Psoas muscle (tissue), 8 donors: ENCODE measurements around the gene TTLL9. TPM values are rescaled to one million over a fixed set of nuclear protein-coding genes. Genes with fewer than 3 reads are reported as not detected.

Experiments
- ATAC-seq, 4 donors: fragments of 200-7000 bp; cut with Tn5 transposase; one replicate each; pipeline ENCODE4 v1.9.1; 2020; ENCODE audit warnings: moderate library complexity in 3 of 4, mild to moderate bottlenecking in 2 of 4
- DNase-seq, 2 donors: peaks; one replicate each; pipeline ENCODE4 v3.0.0-alpha.2; 2020
- H3K27ac ChIP-seq: fragments of 200-600 bp; one replicate; pipeline ENCODE4 v1.8.0; 2022
- H3K27me3 ChIP-seq, 3 donors: fragments of 200-600 bp in 1 of 3; one replicate each; pipeline versions ENCODE4 v1.6.1 to v1.8.0; 2013 to 2022; ENCODE audit warnings: low read length in 2 of 3, mild to moderate bottlenecking in 2 of 3, moderate library complexity in 1 of 3; ENCODE audit not compliant: insufficient read depth in 3 of 3
- H3K36me3 ChIP-seq, 2 donors: fragments of 200-600 bp in 1 of 2; one replicate each; pipeline versions ENCODE4 v1.6.1 to v1.8.0; 2013 to 2022; ENCODE audit warnings: low read depth in 1 of 2, mild to moderate bottlenecking in 1 of 2, moderate library complexity in 1 of 2; ENCODE audit not compliant: insufficient read depth in 1 of 2
- H3K4me1 ChIP-seq: fragments of 200-600 bp; one replicate; pipeline ENCODE4 v1.8.0; 2022
- H3K4me3 ChIP-seq: fragments of 200-600 bp; one replicate; pipeline ENCODE4 v1.8.0; 2022; ENCODE audit warnings: mild to moderate bottlenecking
- H3K9me3 ChIP-seq: fragments of 200-600 bp; one replicate; pipeline ENCODE4 v1.8.0; 2022
- WGBS, 3 donors: extraction: QIAGEN DNeasy Blood & Tissue Kit; methylation state at CpG; one replicate each; pipeline versions ENCODE4 v1.1.6 to v1.1.7; 2013; 5-methylcytosine and 5-hydroxymethylcytosine counted together
- intact Hi-C, 2 donors: fragments of 100-400 bp; cut with DNase I; formaldehyde crosslinking; loops; one replicate each; pipeline versions ENCODE4 v1.11.0 to v1.14.2; 2022
- polyA plus RNA-seq, 3 donors: library from polyadenylated mRNA; stranded (reverse); fragments of 200-250 nt; gene quantifications; one replicate each; pipeline ENCODE4 v1.2.3, GENCODE V29; 2013
- total RNA-seq, 4 donors: library from RNA; stranded (reverse); fragmentation: NEBNext Ultra II Directional in 2 of 4; extraction: Animal tissue kit (Norgen Biotek cat#: 25700) in 2 of 4; gene quantifications; one replicate each; pipeline versions ENCODE4 v1.2.1 to v1.2.4, GENCODE V29; 2021 to 2023
- TF ChIP-seq, protein P1 (sequence below): fragments of 200-600 bp; IDR thresholded peaks from one replicate; pipeline ENCODE4 v1.8.0; 2022; ENCODE audit warnings: antibody characterized with exemption
- donor health status: healthy with polysubstance abuse.
- donor health status: DM: no; HTN: no; CAD: no; lungs with moderate emphysema.
- donor health status: Bipolar disorder and iron deficiency.
- donor health status: healthy.
- donor health status: DM: yes; HTN: yes; CAD: no.
- donor health status: DM: no; HTN: no; CAD: no.
- donor health status: DM: no; HTN: no; CAD: no.
- donor health status: DM: yes; HTN: yes; CAD: no.

TTLL9 gene
- total and polyA plus RNA-seq, 7 donors: 0.01 TPM; not detected in 6

GRCh38 chr20:31908016-31908415 is 37.6 kb downstream of the TTLL9 start:
- H3K4me3 ChIP-seq: no peak overlapping the region
- no peaks in the 10 kb centered on the region for H3K36me3 ChIP-seq
- WGBS, 3 donors: 67 to 73% (median 71%) methylated on average over 5 of the region's 5 CpGs
- ATAC-seq (no peak), DNase-seq (no peak)
- H3K27me3 ChIP-seq: no peaks in the 10 kb centered on the region
- no peak overlapping the region for H3K27ac ChIP-seq
- TF ChIP-seq, protein P1, sequence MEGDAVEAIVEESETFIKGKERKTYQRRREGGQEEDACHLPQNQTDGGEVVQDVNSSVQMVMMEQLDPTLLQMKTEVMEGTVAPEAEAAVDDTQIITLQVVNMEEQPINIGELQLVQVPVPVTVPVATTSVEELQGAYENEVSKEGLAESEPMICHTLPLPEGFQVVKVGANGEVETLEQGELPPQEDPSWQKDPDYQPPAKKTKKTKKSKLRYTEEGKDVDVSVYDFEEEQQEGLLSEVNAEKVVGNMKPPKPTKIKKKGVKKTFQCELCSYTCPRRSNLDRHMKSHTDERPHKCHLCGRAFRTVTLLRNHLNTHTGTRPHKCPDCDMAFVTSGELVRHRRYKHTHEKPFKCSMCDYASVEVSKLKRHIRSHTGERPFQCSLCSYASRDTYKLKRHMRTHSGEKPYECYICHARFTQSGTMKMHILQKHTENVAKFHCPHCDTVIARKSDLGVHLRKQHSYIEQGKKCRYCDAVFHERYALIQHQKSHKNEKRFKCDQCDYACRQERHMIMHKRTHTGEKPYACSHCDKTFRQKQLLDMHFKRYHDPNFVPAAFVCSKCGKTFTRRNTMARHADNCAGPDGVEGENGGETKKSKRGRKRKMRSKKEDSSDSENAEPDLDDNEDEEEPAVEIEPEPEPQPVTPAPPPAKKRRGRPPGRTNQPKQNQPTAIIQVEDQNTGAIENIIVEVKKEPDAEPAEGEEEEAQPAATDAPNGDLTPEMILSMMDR: no peak
- H3K9me3 ChIP-seq: no peaks in the 10 kb centered on the region
- intact Hi-C loops: no loop called here
- no peaks in the 10 kb centered on the region for H3K4me1 ChIP-seq

GRCh38 chr20:31908424-31908823 is 38.0 kb downstream of the TTLL9 start:
- ATAC-seq: no peak
- no peaks in the 10 kb centered on the region for H3K9me3 ChIP-seq
- no peaks in the 10 kb centered on the region for H3K4me1 ChIP-seq
- no peak overlapping the region for H3K4me3 ChIP-seq
- no peak overlapping the region for H3K27ac ChIP-seq
- H3K27me3 ChIP-seq: no peaks in the 10 kb centered on the region
- WGBS, 3 donors: 75 to 83% (median 80%) methylated on average over 11 of the region's 11 CpGs
- no peaks in the 10 kb centered on the region for H3K36me3 ChIP-seq
- no peak for DNase-seq
- TF ChIP-seq, protein P1: no peak
- intact Hi-C loops: no loop called here

DNA sequence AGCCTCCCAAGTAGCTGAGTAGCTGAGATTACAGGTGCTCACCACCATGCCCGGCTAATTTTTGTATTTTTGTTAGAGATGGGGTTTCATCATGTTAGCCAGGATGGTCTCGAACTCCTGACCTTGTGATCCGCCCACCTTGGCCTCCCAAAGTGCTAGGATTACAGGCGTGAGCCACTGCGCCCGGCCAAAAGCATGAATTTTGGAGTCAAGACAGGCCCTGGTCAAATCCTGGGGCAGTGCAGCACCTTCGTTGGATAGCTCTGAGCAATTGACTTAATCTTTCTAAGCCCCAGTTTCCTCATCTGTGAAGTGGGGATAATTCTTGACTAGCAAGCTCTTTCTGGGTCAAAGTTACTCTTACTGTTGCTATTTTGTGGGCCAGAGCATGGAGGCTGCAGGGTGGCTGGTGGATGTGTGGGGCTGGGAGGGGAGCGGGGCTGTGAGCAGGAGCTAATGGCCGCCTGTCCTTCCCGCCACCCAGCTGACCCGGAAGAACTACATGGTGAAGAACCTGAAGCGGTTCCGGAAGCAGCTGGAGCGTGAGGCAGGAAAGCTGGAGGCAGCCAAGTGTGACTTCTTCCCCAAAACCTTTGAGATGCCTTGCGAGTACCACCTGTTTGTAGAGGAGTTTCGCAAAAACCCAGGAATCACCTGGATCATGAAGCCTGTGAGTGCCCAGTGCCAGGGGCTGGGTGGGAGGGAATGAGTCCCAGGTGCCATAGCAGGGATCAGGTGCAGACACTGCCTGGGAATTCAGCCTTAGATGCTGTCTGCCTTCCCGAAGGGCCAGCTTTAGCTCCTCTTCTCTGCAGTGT is 39.0 kb downstream of the TTLL9 start:
- 88 to 93% (median 92%) methylated on average over 17 of the region's 17 CpGs for WGBS, 3 donors
- Histone ChIP-seq H3K36me3 (no peaks in the 10 kb centered on the region), H3K4me3 (no peak overlapping the region), H3K27me3 (no peaks in the 10 kb centered on the region), H3K4me1 (no peaks in the 10 kb centered on the region), H3K9me3 (no peaks in the 10 kb centered on the region), H3K27ac (no peak overlapping the region)
- intact Hi-C loops: no loop called here
- TF ChIP-seq, protein P1: no peak
- ATAC-seq (no peak), DNase-seq (no peak)

DNA sequence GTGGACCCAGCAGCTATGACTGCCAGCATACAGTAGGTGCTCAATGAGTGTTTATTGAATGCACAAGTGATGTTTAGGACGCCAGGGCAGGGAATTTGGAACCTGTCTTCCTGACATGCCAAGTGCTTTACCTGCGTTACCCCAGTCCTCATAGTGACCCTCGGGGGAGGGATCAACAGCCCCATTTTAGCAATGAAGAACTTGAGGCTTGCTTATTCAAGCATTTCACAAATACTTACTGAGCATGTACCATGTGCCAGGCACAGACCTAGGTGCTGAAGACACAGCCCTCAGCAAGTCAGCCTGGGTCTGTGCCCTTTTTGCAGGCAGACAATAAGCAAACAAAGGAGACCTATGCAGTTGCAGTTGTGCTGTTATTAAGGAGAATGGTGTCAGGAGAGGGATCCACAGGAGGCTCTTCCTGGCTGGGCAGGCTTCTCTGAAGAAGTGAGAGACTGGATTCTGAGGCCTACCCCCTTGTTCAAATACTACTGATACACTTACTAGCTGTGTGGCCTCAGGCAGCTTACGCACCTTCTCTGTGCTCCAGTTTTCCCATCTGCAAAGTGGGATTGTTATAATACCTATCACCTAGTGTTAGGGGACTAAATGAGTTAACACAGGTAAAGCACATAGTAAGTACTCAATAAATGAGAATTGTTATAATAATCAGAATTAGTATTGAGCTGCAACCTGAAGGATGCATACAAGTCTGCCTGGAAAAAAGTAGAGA is 39.8 kb downstream of the TTLL9 start:
- Histone ChIP-seq H3K27ac (no peak overlapping the region), H3K4me3 (no peak overlapping the region), H3K27me3 (no peaks in the 10 kb centered on the region), H3K9me3 (no peaks in the 10 kb centered on the region), H3K4me1 (no peaks in the 10 kb centered on the region), H3K36me3 (no peaks in the 10 kb centered on the region)
- TF ChIP-seq, protein P1: no peak
- DNase-seq (no peak), ATAC-seq (no peak)
- intact Hi-C loops: no loop called here
- WGBS, 3 donors: 81 to 87% (median 84%) methylated on average over 4 of the region's 4 CpGs
